ENCODE results near the gene ADAMTS14.

Gene ADAMTS14

DNA sequence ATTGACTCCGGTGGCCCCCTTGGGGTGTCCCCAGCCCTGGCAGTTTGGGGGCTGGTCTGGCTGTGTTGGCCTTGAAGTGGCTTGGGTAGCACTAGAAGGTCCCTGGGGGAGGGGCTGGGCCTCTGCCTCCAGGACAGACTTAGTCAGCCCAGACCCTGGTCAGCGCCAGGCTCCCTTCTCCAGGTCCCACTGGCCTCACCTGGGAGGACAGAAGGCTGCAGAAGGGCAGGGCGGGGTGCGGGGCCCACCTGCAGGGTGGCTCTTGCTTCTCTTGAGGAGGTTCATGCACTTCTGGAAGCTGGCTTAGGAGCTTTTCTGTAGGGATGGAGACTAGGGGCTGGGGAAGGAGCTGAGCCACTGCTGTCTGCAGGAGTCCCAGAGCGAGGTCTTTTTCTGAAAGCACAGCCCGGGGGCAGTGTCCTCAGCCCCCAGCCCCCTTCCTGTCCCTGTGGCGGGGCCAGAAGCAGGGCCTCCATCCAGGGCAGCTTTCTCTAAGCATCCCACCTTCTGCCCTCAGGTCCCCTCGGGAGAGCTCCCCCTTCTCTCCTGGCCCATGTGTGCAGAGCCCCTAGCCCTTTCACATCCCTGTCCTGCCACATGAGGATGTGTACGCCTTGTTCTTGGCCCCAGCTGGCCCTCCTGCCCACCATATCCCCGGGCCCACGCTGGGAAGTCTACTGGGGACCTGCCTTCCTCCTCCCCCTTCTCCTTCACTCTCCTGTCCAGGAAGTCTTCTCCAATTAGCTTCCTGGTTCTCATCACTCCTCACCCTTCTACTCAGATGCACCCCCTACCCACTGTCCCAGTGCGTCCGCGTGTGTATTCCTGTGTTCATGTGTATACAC, 101.9 kb downstream of the ADAMTS14 start:
- DNase-seq: no peak

DNA sequence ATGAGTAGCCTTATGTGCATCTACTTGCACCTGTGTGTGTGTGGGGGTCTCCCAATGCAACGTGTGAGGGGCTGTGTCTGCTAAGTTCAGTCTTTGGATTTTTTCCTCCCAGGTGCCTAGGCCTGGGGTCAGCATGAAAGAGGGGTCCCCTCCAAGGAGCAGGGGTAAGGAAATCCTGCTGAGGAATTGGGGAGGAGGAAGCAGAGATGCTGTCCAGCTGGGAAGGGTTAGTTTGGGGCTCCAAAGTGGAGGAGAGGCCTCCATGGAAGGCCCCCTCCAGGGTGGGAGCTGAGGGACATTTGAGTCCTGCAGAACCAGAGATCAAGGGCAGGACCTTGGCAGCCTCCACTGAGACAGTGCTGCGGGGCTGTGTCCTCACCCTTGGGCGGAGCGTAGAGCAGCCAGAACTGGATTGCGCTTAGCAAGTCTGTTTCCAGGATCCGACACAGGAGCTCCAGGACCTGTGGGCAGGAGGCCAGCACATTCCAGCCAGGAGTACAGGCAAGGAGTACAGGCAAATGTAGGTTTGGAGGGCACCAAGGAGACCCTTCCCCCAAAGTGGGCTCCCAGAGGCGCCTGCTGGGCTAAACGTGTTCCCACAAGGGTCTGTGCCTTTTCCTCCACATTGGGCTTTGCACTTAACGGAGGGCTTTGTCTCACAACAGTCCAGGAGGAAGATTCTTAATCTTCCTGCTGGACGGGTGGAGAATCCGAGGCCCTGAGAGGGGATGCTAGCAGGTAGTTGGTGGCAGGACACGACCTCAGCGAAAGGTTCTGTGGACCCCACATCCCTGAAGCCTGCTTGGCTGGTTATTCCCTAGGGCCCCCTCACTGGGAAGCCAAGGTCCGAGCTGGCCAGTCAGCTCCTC, 102.7 kb downstream of the ADAMTS14 start:
- no peak for DNase-seq

DNA sequence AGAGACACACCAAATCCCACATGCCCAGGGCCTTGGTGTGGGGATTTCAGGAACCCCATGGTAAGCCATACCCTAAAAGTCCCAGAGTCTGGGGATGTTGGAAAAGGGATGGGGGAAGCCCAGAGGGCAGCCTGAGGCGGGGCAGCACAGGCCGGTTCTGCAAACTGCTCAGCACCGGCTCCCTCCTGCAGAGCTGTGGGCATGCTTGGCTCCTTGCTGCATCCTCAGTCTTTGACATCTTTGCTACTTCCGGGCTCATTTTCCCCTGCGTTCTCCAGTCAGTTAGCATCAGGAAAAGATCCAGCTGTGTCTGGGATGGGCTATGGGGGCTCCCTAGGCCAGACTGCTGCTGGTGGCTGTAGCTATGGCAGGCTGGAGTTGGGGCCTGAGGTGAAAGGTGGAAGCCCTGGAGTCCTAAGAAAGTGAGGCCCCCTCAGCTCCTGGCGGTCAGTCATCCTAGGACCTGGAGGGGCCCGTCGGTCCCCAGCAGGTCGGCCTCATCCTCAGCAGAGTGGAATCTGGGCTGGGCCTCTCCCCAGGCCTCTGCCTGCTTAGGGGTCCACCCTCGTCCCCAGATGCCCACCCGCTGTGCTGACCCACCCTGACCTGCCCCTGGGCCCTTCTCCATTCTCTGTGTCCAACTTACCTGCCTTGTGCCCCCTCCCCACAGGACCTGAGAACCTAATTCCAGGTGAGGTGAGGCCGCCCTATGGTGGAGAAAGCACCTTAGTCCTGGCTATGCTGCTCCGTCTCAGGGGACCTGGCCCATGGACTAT, 103.6 kb downstream of the ADAMTS14 start:
- no peak for DNase-seq

DNA sequence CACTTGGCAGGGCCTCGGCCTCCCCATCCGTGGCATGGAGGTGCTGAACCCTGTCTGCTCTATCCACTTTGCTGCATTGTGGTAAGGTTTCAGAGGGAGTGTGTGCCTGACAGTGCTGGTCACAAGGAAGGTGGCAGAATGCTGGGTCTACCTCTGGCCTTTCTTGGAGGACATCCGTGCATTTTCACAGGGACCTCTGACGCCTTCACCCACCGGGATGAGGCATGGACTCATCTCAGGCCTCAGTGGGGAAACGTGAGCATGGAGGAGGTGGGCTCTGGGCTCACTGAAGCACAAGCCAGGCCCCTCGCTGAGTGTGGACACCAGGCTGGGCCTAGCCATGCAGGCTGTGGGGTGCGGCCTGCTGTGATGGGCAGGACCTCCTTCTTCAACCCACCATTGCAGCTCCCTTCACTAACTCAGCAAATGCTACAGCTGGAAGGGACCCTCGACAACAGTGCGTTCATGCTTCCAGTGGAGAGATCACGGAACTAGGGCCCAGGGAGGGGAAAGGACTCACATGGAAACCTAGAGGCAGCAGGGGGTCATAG, 104.2 kb downstream of the ADAMTS14 start:
- DNase-seq: no peak

DNA sequence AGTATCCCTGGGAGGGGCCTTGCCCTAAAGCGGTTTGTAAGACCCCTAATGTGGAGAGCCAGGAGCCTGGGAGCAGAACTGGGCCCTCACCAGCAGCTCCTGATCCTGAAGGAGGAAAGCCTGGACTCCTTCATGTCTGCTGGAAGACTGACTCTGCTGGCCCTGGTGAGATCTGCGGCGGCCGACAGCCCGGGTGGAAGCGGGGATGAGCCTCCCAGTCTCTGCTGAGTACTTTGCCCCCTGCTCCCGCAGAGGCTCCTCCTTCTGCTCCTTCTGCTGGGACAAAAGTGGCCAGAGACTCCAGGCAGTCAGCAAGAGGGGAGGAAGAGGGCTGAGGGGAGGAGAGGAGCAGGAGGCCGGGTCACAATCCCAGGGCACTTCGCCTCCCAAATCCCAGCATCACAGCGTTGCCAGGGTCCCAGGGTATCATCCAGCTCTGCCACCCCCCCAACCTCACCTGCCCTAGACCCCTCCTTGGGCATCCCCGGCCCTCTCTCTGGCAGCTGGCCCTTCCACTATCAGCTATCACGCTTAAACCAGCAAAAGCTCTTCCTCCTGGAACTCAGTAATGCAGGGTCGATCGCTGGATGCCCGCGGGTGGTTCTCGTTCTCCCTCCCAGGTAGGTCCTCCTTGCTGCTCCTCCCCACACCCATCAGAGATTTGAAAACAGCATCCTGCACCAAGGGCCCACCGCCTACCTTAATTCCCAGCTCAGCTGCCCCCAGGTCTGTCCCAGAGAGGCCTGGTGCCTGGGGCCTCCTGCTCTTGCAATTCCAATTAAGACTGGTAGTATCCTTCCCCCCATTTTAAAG, 105.0 kb downstream of the ADAMTS14 start:
- DNase-seq: no peak

DNA sequence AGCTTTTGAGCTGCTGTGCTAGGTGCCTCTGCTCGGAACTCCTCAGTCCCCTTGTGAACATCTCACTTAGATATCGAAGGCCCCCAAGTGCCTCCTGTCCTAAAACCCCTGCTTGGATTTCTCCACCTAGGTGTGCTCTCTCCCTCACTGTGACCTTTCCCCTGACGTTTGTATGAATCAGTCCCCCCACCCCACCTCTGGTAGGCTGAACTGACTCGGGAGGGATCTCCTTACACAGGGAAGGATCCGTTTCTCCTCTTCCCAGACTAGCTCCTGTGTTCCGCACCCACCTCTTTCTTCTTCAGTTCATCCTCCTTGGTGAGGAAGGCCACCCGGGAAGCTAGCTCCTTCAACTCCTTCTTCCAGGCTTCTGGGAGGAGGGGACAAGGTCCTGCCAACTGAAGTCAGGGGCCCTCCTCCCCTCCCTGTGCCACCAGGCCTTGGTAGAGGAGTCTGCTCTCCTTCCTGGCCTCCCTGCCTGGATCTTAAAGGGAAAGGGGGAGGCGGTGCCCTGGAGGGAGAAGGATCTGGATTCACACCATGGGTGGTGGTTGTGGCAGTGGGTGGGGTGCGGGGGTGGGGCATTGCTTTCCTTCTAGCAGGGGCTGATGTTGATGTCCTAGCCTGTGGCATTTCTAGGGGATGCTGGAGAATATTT, 106.1 kb downstream of the ADAMTS14 start:
- DNase-seq: no peak

DNA sequence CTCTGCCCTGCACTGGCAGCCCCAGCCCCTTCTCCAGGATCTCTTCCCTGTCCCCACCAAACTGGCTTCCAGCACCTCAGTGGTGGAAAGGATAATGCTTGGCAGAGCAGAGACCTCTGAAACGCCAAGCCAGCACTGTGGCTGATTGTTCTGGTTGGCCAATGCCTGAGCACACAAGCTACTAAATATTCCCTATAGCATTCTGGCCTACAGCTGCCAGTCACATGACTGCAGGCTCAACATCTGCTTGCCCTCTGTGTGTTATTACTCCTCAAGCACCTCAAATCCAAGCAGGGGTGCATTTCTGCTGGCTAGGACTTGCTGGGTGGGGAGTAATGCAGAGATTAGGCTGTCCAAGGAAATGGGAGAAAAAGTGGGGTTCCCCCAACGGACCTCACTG, 106.8 kb downstream of the ADAMTS14 start:
- DNase-seq: no peak

DNA sequence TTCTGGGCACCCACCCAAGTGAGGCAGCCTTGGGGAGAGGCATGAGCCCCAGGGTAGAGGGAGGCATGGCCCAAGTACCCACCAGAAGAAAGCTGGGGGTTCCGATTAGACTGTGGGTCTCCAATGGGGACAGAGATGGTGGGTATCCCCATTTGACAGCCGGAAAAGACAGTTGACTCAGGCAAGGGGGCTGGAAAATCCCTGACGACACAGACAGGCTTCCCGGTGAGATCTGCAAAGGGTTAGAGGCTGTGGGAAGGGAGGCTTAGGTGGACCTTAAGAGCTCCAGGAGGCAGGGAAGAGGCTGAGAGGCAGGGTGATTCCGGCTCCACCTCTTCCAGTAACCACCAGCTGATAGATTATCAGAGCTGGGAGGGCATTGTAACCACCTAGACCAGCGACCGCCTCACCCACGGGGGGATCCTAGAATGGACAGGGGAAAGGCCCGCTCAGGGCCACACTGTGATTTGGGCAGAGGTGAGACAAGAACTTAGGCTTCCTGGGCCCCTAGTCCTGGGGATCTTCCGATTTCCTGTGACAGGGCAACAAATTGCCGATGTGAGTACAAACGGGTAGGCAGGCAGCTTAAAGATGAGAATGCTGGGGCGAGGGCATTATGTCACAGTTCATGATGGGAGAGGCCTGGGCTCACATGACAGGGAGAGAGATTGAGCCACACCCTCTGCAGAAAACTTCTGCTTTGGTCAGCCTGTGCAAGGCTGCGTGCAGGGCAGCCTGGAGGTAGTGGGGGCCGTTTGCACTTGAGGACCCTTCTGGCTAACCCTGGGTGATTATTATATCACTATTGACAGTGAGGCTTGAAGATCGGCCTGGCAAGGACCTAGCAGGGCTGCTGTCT, 107.4 kb downstream of the ADAMTS14 start:
- no peak for DNase-seq

DNA sequence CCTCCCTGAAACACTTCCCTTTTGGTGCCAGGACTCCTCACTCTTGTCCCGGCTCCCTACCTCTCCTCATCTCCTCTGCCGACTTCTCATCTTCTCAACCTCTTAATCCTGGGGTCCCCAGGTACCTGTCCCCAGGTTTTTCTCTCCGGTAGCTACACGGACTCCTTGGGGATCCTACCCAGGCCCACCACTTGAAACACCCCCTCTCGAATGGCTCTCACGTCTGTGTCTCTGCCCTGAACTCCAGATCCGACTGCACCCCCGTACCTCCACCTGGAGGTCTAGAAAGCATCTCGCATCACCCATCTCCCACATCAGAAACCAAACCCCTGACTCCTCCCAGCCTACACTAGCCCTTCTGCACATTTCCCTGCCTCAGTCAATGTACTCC, 108.1 kb downstream of the ADAMTS14 start:
- no peak for DNase-seq

DNA sequence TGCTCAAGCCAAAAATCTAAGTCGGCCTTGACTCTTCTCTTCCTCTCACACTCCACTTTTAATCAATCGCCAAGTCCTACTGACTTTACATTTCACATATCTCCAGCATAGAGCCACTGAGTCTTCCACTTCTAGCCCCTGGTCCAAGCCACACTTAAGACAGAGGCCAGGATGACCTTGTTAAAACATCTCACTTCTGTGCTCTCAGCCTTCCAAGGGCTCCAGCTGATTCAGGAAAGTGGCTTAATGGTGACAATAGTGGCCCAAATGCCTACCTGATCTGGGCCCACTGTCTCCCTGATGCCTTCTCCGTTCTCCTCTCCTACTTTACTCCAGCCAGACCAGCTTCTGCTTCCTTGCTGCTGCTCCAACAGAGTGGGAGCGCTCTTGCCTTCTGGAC, 108.5 kb downstream of the ADAMTS14 start:
- DNase-seq: no peak

DNA sequence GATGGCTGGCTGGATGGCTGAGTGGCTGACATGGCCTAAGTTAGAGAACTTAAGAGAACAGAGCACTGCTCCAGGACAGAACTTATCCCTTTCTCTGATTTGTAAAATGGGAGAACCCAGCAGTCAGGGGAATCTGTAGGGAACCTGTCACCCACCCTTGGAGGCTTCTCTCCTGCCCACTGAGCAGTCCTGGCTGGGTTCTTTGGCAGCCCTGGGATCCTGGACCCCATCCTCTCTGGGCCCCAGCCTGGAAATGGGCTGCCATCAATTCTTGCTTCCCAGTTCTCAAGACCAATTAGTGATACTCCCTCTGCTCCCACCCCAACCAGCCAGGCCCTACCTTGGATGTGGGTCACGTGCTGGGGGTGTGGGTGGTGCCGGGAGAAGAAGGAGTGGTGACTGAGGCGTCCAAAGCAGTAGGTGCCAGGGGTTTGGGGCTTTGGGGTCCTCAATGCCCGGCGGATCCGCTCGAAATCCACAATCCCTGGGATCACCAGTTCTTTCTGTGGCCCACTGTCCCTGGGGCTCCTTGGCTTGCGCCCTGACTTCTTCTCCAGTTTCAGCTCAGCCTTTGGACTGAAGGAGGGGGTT, 109.2 kb downstream of the ADAMTS14 start:
- no peak for DNase-seq

DNA sequence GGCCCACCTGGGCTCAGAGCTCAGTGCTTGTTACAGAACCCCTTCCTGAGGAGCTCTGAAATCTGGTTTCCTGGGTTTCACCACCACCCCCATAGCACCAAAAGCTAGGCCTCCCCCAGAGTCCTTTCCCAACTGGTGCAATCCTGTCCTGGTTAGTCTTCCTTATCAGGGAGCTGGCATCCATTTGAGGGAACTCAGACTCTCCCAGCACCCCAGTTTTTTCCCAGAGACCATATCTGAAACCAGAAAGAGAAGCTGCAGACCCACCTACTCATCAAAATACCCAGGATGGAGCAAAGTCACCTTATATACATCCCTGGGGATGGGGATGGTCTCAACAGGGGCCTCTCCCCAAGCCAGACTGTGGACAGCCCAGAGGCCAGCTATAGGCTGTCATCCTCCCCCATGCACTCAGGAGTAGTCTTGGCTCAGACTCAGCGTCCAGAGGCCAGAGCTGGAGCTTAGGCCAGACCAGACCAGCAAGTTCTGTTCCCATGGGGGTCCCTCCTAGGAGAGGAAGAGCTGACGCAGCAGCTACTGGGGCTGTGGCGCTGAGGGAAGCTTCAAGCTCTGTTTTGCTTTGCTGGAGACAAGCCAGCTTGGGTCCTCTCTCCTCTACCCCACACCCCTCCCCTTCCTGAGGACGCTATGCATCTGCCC, 109.9 kb downstream of the ADAMTS14 start:
- DNase-seq: no peak

DNA sequence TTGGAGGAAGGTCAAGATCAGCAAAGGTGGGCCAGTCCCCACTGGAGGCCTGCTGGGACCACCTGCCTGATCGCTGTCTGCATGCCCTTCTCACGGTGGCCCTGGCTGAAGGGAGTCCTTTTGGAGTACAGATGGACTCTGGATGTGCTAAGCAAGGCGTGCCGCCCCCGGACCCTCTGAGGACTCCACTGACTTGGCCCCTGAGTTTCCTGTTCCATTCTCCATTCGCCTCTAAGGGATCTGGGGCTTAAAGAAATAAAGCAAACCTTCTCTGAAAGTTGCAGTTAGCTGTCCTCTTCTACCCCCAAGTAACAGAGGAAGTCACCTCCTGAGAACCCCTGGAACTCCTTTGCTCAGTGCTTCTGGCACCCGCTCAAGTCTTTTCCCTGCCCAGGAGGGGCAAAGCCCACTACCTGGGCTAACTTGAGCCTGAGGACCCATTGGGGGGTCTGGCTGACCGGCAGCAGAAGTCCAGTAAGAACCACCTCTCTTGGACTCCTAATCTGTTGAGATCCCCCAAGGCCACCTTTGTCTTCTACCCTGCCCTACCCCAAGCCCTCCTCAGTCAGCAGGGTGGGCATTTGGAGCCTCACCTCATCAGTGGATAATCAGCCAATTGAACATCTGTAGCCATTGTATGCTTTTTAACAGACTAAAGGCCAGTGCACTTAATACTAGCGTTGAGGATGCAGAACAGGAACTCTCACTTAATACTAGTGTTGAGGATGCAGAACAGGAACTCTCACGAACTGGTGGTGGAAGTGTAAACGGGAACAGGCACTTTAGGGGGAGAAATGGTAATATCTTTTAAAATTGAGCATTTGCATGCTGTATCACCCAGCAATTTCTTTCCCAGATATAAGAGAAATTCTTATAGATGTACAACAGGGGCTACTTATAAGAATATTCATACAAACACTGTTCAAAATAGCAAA, 110.7 kb downstream of the ADAMTS14 start:
- DNase-seq: no peak

DNA sequence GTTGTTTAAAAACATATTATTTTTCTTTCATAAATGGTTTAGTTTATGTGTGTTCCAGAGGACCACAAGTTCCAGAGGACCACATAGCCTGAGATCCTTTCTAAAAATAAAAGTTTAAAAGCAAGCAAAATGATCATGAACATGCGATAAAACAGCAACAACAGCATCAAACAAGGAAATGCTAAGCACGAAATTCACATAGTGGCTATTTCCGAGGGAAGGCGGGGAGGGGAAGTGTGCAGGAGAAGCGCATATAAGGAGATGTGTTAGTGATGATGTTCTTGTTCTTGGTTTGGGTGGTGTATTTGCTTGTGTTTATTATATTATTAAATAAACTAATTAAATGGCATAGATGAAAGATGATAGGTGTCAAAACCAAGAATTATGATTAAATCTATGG, 111.7 kb downstream of the ADAMTS14 start:
- DNase-seq: no peak

DNA sequence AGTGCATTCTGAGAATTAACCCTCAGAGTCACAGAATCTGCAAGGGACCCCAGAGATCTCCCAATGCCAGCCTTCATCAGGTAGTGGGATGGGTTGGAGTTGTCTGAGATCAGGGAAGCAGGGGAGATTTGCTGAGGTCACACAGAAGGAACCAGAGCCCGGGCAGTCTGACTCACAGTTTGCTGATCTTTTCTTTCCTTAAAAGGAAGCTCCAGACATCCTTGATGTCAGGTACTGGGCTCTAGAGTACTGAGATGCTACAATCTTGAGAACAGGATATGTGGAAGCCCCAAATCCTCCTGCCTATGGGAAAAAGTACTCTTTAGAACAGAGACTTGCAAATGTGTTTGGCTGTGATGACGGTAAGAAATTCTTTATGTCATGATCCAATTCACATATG, 112.2 kb downstream of the ADAMTS14 start:
- no peak for DNase-seq

DNA sequence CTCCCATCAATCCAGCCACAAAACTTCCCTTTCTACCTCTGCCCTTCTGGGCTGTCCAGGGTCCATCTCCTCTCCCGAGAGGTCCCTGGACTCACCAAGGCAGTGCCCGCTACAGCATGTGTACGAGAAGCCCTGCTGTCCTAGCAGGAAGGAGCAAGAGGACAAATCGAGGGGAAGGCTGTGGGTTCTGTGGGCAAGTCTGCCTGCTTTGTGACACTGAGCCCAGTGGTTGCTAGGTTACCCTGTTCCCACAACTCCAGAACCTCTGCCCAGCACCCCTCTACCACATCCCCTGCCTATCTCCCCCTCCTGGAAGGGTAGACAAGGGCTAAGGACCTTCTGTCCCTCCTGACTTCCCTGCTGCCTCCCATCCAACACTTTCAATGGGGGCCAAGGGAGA, 112.9 kb downstream of the ADAMTS14 start, which contains the start of gene TBATA:
TSS of gene TBATA (minus strand) at position 188 of the 400 bp plus-strand sequence. CDS start 1,998 bp downstream, outside the sequence.
- no peak for DNase-seq

DNA sequence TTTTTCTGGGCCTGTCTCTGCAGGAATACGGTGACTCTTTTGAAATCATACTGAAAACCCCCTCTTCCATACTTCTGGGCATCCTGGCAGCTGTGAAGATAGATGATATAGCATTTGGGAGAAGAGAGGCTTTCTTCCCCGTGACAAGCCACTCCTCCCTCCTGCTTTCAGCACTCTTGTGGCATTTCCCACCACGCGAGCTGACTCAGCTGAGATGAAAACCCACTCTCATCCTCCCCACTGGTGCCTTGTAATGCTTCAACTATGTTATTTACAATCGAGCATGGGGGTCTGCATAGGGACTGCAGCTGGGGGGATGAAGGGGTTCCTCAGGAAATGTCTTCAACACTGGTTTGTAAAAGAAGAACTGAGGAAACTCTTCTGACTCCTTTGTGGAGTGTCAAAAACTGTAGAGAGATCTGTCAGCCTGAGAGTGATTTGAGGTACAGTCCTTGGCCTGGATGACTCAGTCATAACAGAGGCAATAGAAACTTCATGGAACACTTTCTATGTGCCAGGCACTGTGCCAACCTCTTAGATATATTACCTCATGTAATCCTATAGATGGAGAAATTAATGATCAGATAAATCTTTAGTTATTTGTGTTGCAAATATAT, 114.6 kb downstream of the ADAMTS14 start:
- DNase-seq: no peak

All from activated gamma-delta T cell (primary cell).